Nephron progenitor cell (in vitro differentiated cells): ENCODE data around the gene ERBIN.

Experiments used
- DNase-seq: peaks from one replicate; pipeline ENCODE4 v3.0.0; 2021
- H3K27ac Mint-ChIP-seq: 2 replicates; pipeline ENCODE4 v1.8.0; 2021; ENCODE audit warnings: mild to moderate bottlenecking, moderate library complexity, mixed read lengths
- H3K27me3 Mint-ChIP-seq: 2 replicates; pipeline ENCODE4 v1.8.0; 2021; ENCODE audit warnings: mild to moderate bottlenecking, low read depth, mixed read lengths; ENCODE audit not compliant: poor library complexity
- H3K36me3 Mint-ChIP-seq: 2 replicates; pipeline ENCODE4 v1.8.0; 2021; ENCODE audit warnings: low read depth, mixed read lengths
- H3K4me1 Mint-ChIP-seq: 2 replicates; pipeline ENCODE4 v1.8.0; 2021; ENCODE audit warnings: mixed read lengths
- H3K4me3 Mint-ChIP-seq: 2 replicates; pipeline ENCODE4 v1.8.0; 2021; ENCODE audit warnings: mild to moderate bottlenecking, moderate library complexity, mixed read lengths
- H3K9me3 Mint-ChIP-seq: 2 replicates; pipeline ENCODE4 v1.8.0; 2021; ENCODE audit warnings: mild to moderate bottlenecking, moderate library complexity, mixed read lengths
- TF ChIP-seq, protein P1 (sequence below): fragments of 200-600 bp; sonication (generic); IDR thresholded peaks from 2 replicates; pipeline ENCODE4 v1.5.0; 2021; ENCODE audit warnings: antibody characterized with exemption

Gene ERBIN

DNA sequence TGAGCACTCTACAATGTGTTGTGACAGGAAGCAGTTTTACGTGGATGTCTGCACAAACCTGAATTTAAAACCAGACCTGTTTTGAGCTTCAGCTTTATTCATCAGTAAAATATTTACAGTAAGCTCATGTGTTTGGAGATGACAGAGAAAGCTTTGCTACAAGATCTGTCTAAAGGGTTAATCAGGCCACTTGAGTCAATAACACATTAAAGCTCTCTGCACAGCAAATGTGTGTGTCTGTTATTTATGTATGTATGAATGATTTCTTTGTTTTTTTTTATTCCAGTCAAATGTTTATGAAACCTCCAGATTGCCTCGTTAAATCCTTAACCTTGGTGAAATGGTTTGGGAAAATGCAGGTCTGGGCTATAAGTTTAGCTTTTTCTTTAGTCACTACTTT is 140.5 kb downstream of the ERBIN start:
- Mint-ChIP-seq H3K27ac (no peak overlapping the region), H3K9me3 (peaks cover 22% of the 10 kb centered on the region), H3K36me3 (peaks cover 59% of the 10 kb centered on the region), H3K4me1 (no peaks in the 10 kb centered on the region), H3K27me3 (no peaks in the 10 kb centered on the region), H3K4me3 (no peak overlapping the region)
- TF ChIP-seq, protein P1, sequence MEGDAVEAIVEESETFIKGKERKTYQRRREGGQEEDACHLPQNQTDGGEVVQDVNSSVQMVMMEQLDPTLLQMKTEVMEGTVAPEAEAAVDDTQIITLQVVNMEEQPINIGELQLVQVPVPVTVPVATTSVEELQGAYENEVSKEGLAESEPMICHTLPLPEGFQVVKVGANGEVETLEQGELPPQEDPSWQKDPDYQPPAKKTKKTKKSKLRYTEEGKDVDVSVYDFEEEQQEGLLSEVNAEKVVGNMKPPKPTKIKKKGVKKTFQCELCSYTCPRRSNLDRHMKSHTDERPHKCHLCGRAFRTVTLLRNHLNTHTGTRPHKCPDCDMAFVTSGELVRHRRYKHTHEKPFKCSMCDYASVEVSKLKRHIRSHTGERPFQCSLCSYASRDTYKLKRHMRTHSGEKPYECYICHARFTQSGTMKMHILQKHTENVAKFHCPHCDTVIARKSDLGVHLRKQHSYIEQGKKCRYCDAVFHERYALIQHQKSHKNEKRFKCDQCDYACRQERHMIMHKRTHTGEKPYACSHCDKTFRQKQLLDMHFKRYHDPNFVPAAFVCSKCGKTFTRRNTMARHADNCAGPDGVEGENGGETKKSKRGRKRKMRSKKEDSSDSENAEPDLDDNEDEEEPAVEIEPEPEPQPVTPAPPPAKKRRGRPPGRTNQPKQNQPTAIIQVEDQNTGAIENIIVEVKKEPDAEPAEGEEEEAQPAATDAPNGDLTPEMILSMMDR: no peak
- no peak for DNase-seq

DNA sequence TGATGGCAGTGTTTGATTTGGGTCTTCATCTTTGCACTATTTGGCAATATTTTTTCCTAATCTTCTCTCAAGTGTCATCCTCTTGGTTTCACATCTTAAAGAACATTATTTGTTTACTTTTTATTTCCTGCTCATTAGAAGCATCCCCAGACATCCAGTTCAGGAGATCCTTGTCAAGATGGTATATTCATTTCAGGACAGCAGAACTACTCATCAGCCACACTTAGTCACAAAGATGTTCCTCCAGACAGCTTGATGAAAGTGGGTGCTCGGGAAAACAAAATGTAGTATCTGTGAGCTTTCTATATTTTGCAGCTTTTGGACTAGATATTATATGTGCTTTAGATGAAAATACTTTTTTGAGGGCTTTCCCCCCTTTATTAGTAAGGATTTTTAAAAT is 145.7 kb downstream of the ERBIN start:
- H3K27ac Mint-ChIP-seq: no peak overlapping the region
- H3K36me3 Mint-ChIP-seq: peaks cover 48% of the 10 kb centered on the region
- no peaks in the 10 kb centered on the region for H3K4me1 Mint-ChIP-seq

DNA sequence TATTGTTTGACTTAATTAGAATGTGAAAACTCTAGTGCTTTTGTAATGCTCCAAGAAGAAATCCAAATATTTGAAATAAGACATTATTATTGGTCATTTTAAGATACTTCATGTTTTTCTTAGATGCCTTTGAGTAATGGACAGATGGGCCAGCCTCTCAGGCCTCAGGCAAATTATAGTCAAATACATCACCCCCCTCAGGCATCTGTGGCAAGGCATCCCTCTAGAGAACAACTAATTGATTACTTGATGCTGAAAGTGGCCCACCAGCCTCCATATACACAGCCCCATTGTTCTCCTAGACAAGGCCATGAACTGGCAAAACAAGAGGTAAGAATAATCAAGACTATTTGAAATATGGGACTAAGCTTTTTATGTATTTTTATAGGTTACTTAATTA is 148.5 kb downstream of the ERBIN start:
- DNase-seq: no peak
- no peaks in the 10 kb centered on the region for H3K4me1 Mint-ChIP-seq
- H3K27me3 Mint-ChIP-seq: no peaks in the 10 kb centered on the region
- H3K36me3 Mint-ChIP-seq: peaks cover 46% of the 10 kb centered on the region
- TF ChIP-seq, protein P1: no peak
- no peaks in the 10 kb centered on the region for H3K9me3 Mint-ChIP-seq
- H3K4me3 Mint-ChIP-seq: no peak overlapping the region
- no peak overlapping the region for H3K27ac Mint-ChIP-seq

More for the DNA sequence above, 145.7 kb downstream of the ERBIN start:
- Mint-ChIP-seq H3K27me3 (no peaks in the 10 kb centered on the region), H3K9me3 (no peaks in the 10 kb centered on the region), H3K4me3 (no peak overlapping the region)
- TF ChIP-seq, protein P1: no peak
- no peak for DNase-seq

DNA sequence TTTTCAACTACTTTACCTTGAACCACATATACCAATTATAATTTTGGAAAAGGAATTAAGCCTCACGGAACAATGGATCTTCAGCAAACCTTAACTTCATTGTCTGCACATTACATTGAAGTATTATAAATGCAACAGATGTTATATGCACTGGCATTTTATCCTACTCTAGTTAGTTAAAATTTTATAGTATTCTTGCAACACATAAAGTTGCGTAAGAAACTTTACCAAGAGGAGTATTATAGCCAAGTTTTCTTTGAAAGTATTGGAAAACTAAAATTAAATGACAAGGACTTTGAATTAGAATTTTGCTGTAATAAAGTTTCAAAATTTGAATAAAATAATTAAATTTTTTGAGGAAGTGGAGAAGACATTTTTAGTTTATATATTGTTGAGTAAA is 154.3 kb downstream of the ERBIN start:
- Mint-ChIP-seq H3K36me3 (peaks cover 38% of the 10 kb centered on the region), H3K4me3 (no peak overlapping the region), H3K4me1 (no peaks in the 10 kb centered on the region), H3K27me3 (no peaks in the 10 kb centered on the region), H3K27ac (no peak overlapping the region), H3K9me3 (no peaks in the 10 kb centered on the region)
- TF ChIP-seq, protein P1: no peak
- no peak for DNase-seq

- TF ChIP-seq, protein P1: no peak
- H3K9me3 Mint-ChIP-seq: peaks cover 22% of the 10 kb centered on the region
- DNase-seq: no peak
- H3K36me3 Mint-ChIP-seq: peaks cover 60% of the 10 kb centered on the region
- H3K4me3 Mint-ChIP-seq: no peak overlapping the region
- no peak overlapping the region for H3K27ac Mint-ChIP-seq
- no peaks in the 10 kb centered on the region for H3K4me1 Mint-ChIP-seq
- no peaks in the 10 kb centered on the region for H3K27me3 Mint-ChIP-seq
Measured at GRCh38 chr5:66089384-66089783, 163.0 kb downstream of the ERBIN start.

DNA sequence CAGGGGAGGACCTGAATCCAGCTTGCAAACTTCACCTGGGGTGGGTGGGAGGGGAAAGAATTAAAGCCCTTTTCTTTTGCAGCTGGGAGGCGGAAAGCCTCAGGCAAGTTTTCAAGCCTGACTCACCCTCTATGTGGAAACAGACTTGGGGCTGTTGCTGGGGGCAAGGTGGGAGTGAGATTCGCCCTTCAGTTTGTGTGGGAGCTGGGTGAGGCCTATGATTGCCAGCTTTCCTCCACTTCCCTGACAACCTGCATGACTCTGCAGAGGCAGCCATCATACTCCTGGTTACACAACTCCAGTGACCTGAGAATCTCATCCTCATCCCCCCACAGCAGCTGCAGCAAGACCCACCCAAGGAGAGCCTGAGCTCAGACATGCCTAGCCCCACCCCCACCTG is 174.5 kb downstream of the ERBIN start:
- H3K9me3 Mint-ChIP-seq: peaks cover 80% of the 10 kb centered on the region
- H3K4me1 Mint-ChIP-seq: no peaks in the 10 kb centered on the region
- DNase-seq: no peak
- peaks cover 6% of the 10 kb centered on the region for H3K27me3 Mint-ChIP-seq
- no peak overlapping the region for H3K4me3 Mint-ChIP-seq
- no peak overlapping the region for H3K27ac Mint-ChIP-seq
- TF ChIP-seq, protein P1: no peak
- H3K36me3 Mint-ChIP-seq: peaks cover 46% of the 10 kb centered on the region
